Heart left ventricle (tissue), 13 donors: ENCODE data around the gene PHLPP1.

Source experiments
- POLR2A ChIP-seq, 2 donors: fragments of 450-650 bp; IDR thresholded peaks; one replicate each; pipeline ENCODE4 v1.6.1; 2017; ENCODE audit warnings: antibody characterized with exemption in 2 of 2, mild to moderate bottlenecking in 2 of 2, moderate library complexity in 2 of 2
- TF ChIP-seq, protein P1 (sequence below), 12 donors: fragments of 200-600 bp; sonication (generic) in 4 of 12; IDR thresholded peaks; one replicate each; pipeline versions ENCODE4 v1.5.0 to v1.8.0; 2018 to 2022; ENCODE audit warnings: antibody characterized with exemption in 12 of 12, mild to moderate bottlenecking in 5 of 12
- donor health status: ischemic (EF 13 %, LVEDD 7.1; RV severe dilation, severe dysfunction).
- donor health status: DM: no; HTN: yes; CAD: no.
- donor health status: DM: no; HTN: no; CAD: no.
- donor health status: ischemic (EF 25% LVEDD 6.9; RV normal size, moderate dysfunction).
- donor health status: ischemic (EF 25% LVEDD 5.7; RV mildly dilated, moderate dysfunction).
- donor health status: ischemic (EF 35%, LVEDD 5.7; RV mildly dilated, moderate dysfunction).
- donor health status: nonischemic (EF 11% LVEDD 7.7; RV severe dilation, severe dysfunction).
- donor health status: DM: yes; HTN: yes; CAD: no.
- donor health status: PGD.
- donor health status: ischemic (EF 29% LVEDD 5.4; RV normal size, mild dysfunction).
- donor health status: nonischemic (EF 23%, LVEDD 6.1; RV moderate dilation, normal function).

DNA sequence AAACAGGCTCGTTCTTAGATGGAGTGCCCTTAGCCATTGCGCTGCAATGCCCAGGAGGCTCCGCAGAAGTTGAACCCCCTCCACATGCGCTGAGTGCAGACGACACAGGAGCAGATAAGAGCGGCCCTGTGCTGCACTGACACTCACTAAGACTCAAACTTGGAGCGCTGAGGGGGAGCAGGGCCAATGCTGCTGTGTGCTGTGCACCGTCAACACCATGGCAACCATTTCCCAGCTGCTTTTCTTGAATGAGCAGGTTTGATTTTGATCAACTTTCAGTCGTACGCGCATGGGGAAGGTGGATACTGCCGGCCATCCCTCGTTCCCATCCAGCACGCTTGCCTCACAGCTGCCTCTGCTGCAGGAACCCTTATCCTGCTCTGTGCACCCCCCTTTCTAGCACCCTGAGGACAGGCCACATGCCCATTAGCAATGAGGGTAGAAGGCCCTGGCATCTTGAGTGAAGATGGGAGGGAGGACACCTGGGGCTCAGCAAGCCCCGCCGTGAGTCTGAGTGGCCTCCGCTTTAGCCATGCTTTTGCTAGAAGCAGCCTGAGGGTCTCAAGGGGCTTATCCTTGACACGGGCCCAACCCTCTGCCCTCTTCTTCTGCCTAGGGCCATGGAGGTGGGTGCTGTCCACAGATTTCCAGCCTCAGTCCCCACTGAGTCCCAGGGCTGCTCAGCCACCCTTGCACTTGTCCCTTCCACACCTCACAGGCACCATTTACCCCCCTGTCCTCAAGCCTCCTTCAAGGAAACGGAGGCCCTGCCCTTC is 271.9 kb downstream of the PHLPP1 start:
- TF ChIP-seq, protein P1, sequence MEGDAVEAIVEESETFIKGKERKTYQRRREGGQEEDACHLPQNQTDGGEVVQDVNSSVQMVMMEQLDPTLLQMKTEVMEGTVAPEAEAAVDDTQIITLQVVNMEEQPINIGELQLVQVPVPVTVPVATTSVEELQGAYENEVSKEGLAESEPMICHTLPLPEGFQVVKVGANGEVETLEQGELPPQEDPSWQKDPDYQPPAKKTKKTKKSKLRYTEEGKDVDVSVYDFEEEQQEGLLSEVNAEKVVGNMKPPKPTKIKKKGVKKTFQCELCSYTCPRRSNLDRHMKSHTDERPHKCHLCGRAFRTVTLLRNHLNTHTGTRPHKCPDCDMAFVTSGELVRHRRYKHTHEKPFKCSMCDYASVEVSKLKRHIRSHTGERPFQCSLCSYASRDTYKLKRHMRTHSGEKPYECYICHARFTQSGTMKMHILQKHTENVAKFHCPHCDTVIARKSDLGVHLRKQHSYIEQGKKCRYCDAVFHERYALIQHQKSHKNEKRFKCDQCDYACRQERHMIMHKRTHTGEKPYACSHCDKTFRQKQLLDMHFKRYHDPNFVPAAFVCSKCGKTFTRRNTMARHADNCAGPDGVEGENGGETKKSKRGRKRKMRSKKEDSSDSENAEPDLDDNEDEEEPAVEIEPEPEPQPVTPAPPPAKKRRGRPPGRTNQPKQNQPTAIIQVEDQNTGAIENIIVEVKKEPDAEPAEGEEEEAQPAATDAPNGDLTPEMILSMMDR (IDR thresholded peaks at IDR 0.05), result no peak
- no peak for TF ChIP-seq POLR2A (IDR thresholded peaks at IDR 0.05)
